Measurements from ENCODE around the gene PTGR1. TPM values are rescaled to one million over a fixed set of nuclear protein-coding genes. Genes with fewer than 3 reads are reported as not detected.

PTGR1 gene
- total and polyA plus RNA-seq, 11 donors, result 12.7 to 51.9 (median 37.4) TPM

DNA sequence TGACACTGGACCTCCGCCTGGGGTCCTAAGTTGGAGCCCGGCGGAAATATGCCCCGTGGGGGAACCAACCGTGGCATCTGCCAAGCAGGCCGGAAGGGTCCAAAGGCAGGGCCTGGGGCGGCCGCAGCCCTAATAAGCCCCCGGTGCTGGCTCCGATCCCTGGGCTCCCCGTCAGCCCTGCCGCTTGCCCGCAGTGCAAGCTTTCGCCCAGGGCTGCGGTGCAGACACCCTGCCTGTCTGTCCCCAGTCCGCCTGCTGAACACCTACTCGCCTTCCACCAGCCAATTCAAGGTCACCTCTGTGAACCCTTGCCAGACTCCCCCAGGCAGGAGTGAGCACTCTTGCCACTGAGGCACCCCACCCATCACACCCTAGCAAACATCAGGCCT is 502 bp upstream of the PTGR1 start:
- H3K36me3 ChIP-seq, result peaks cover 0 to 24% (median 17%) of the 10 kb centered on the region in 9 donors
- TF ChIP-seq POLR2A (IDR thresholded peaks at IDR 0.05), result no peak
- TF ChIP-seq CTCF (IDR thresholded peaks at IDR 0.05), result no peak
- peak overlapping the region; percentile 68 to 92 (median 76) for H3K4me3 ChIP-seq
- DNase-seq (peak in 2 of 5 donors; percentile 10 to 57), ATAC-seq (peak in 3 of 4 donors; percentile 4 to 12 (median 7))
- H3K27me3 ChIP-seq, result no peaks in the 10 kb centered on the region
- 36 to 100% (median 43%) methylated on average over 2 to 17 of the region's 17 CpGs for WGBS, 4 donors
- H3K27ac ChIP-seq, result peak overlapping the region in 11 of 12 donors; percentile 74 to 93 (median 88)
- intact Hi-C loops (cut with DNase I), result loop anchor here in 4 of 10 donors (2.0 to 10.0 kb wide), 9 partner anchors 31 to 483 kb away; partner anchors contain the start of genes DNAJC25 (in 3 of the 4), ECPAS (in 1 of the 4) and UGCG (in 1 of the 4)
- peaks cover 0 to 29% (median 2%) of the 10 kb centered on the region in 12 donors for H3K4me1 ChIP-seq
- H3K9me3 ChIP-seq, result no peaks in the 10 kb centered on the region

DNA sequence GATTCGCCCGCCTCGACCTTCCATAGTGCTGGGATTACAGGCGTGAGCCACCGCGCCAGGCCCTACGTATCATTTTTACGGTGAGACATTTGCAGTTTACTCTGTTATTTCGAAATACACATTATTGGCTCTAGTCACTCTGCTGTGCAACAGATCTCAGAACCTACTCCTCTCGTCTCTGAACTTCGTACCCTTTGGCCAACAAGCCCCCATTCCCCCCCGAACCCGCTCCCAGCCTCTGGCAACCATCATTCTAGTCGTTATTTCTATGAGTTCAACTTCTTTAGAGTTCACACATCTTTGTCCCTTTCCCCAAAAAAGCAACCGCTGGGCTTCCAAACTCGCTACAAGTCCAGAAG is 735 bp downstream of the PTGR1 start:
- intact Hi-C loops (cut with DNase I), result loop anchor here in 4 of 10 donors (2.0 to 10.0 kb wide), 8 partner anchors 32 to 484 kb away; partner anchors contain the start of genes DNAJC25 (in 3 of the 4) and UGCG (in 1 of the 4)
- peak overlapping the region; percentile 54 to 93 (median 86) for H3K27ac ChIP-seq
- 1 to 2% (median 1%) methylated on average over 16 of the region's 16 CpGs for WGBS, 4 donors
- peak overlapping the region; percentile 68 to 92 (median 76) for H3K4me3 ChIP-seq
- H3K4me1 ChIP-seq, result peaks cover 0 to 29% (median 2%) of the 10 kb centered on the region in 12 donors
- no peaks in the 10 kb centered on the region for H3K27me3 ChIP-seq
- TF ChIP-seq POLR2A (IDR thresholded peaks at IDR 0.05) (no peak), CTCF (IDR thresholded peaks at IDR 0.05) (no peak)
- ATAC-seq, result peak in 2 of 4 donors; percentile 4 to 56
- no peaks in the 10 kb centered on the region for H3K9me3 ChIP-seq
- DNase-seq, result peak in 2 of 5 donors; percentile 39 to 42
- peaks cover 0 to 36% (median 26%) of the 10 kb centered on the region in 9 donors for H3K36me3 ChIP-seq

DNA sequence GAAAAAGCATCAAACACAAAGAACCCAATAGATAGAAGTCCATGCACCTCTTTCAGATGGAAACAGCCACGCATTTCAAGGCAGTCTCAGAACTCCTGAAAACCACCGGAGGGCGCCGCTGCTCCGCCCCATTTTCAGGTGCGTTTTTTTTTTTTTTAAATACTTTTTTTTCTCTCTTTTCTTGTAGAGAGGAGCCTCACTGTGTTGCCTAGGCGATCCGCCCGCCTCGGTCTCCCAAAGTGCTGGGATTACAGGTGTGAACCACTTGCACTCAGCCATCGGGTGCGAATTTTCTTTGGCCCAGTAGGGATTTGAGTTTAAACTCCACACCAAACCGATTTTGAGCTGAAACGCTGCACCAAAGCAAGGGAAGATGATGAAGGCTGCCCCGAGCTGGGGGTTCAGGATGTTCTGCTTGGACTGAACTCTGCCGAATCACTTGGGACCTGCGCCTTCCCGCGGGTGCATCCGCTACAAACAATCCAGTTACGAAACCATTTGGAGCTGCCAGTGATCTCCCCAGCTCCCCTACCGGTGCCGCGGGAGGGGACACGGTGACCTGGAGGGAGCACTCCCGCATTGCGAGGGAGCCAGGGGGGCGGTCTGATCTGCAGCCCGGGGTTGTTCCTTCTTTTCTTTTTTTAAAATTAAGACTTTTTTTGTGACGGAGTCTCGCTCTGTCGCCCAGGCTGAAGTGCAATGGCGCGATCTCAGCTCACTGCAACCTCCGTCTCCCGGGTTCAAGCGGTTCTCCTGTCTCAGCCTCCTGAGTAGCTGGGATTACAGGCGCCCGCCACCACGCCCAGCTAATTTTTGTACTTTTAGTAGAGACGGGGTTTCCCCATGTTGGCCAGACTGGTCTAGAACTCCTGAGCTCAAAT is 1.4 kb downstream of the PTGR1 start:
- TF ChIP-seq CTCF (IDR thresholded peaks at IDR 0.05), result peak; percentile 40 to 73 (median 62)
- TF ChIP-seq POLR2A (IDR thresholded peaks at IDR 0.05), result no peak
- intact Hi-C loops (cut with DNase I), result loop anchor here in 4 of 10 donors (2.0 to 10.0 kb wide), 8 partner anchors 33 to 485 kb away; partner anchors contain the start of genes DNAJC25 (in 3 of the 4) and UGCG (in 1 of the 4)

GRCh38 chr9:111588846-111589245 is 10.6 kb downstream of the PTGR1 start:
- intact Hi-C loops (cut with DNase I), result no loop called here
- DNase-seq, result no peak

More for the DNA sequence above, 1.4 kb downstream of the PTGR1 start:
- Histone ChIP-seq H3K4me3 (peak overlapping the region; percentile 68 to 92 (median 76)), H3K27ac (peak overlapping the region in 11 of 12 donors; percentile 74 to 93 (median 88)), H3K27me3 (no peaks in the 10 kb centered on the region), H3K9me3 (no peaks in the 10 kb centered on the region), H3K36me3 (peaks cover 0 to 42% (median 32%) of the 10 kb centered on the region in 9 donors), H3K4me1 (peaks cover 0 to 29% (median 2%) of the 10 kb centered on the region in 12 donors)
- DNase-seq (peak; percentile 52 to 79 (median 66)), ATAC-seq (peak; percentile 48 to 66 (median 56))
- 1 to 2% (median 2%) methylated on average over 38 to 41 of the region's 41 CpGs for WGBS, 4 donors

More at GRCh38 chr9:111588846-111589245, 10.6 kb downstream of the PTGR1 start:
- Histone ChIP-seq H3K4me1 (no peaks in the 10 kb centered on the region), H3K27ac (no peak overlapping the region), H3K36me3 (peaks cover 0 to 79% (median 44%) of the 10 kb centered on the region in 9 donors), H3K4me3 (no peak overlapping the region), H3K27me3 (no peaks in the 10 kb centered on the region), H3K9me3 (no peaks in the 10 kb centered on the region)
- TF ChIP-seq POLR2A (IDR thresholded peaks at IDR 0.05) (no peak), CTCF (IDR thresholded peaks at IDR 0.05) (no peak)
- 87 to 98% (median 92%) methylated on average over 5 of the region's 5 CpGs for WGBS, 4 donors
- ATAC-seq, result no peak
